Stomach (tissue), 9 donors: ENCODE data around the gene NEIL1. TPM values are rescaled to one million over a fixed set of nuclear protein-coding genes. Genes with fewer than 3 reads are reported as not detected.

Source experiments
- DNase-seq, 2 donors: peaks; one replicate each; pipeline versions ENCODE4 v3.0.0 to v3.0.0-alpha.2; 2013 to 2019
- H3K27ac ChIP-seq, 5 donors: fragments of 200-600 bp in 4 of 5; sonication (generic) in 4 of 5; one replicate each; pipeline ENCODE4 v1.5.1; 2013 to 2019; ENCODE audit warnings: mild to moderate bottlenecking in 1 of 5, moderate library complexity in 1 of 5
- H3K27me3 ChIP-seq, 3 donors: fragments of 200-600 bp; sonication (generic); one replicate each; pipeline ENCODE4 v1.5.1; 2017 to 2019; ENCODE audit warnings: mixed run types in 1 of 3
- H3K36me3 ChIP-seq, 4 donors: fragments of 200-600 bp; sonication (generic); 1 replicate in 3 of 4; 2 replicates in 1 of 4; pipeline ENCODE4 v1.5.1; 2016 to 2019
- H3K4me1 ChIP-seq, 4 donors: fragments of 200-600 bp; sonication (generic); one replicate each; pipeline ENCODE4 v1.5.1; 2016 to 2019
- H3K4me3 ChIP-seq, 4 donors: fragments of 200-600 bp; sonication (generic) in 3 of 4; one replicate each; pipeline ENCODE4 v1.5.1; 2016 to 2019; ENCODE audit warnings: mild to moderate bottlenecking in 1 of 4
- H3K9me3 ChIP-seq, 4 donors: fragments of 200-600 bp; sonication (generic); one replicate each; pipeline ENCODE4 v1.5.1; 2016 to 2019
- EP300 ChIP-seq: sonication (generic); formaldehyde crosslinking; IDR thresholded peaks from one replicate; pipeline ENCODE4 v1.6.1; 2017; ENCODE audit warnings: antibody characterized with exemption
- POLR2A ChIP-seq, 4 donors: fragments of 450-650 bp; IDR thresholded peaks; one replicate each; pipeline ENCODE4 v1.6.1; 2016; ENCODE audit warnings: antibody characterized with exemption in 4 of 4, control low read depth in 2 of 4, mild to moderate bottlenecking in 1 of 4, moderate library complexity in 1 of 4
- POLR2AphosphoS5 ChIP-seq, 3 donors: sonication (generic); formaldehyde crosslinking; IDR thresholded peaks; one replicate each; pipeline ENCODE4 v1.6.1; 2016; ENCODE audit warnings: antibody characterized with exemption in 3 of 3
- WGBS, 5 donors: extraction: QIAGEN DNeasy Blood & Tissue Kit in 3 of 5; methylation state at CpG; one replicate each; pipeline versions ENCODE4 v1.1.5 to v1.1.7; 2013 to 2018; 5-methylcytosine and 5-hydroxymethylcytosine counted together
- intact Hi-C: fragments of 100-400 bp; cut with DNase I; formaldehyde crosslinking; loops from one replicate; pipeline ENCODE4 v1.15.1; 2023; ENCODE audit warnings: low total_unique reads
- polyA plus RNA-seq, 3 donors: library from polyadenylated mRNA; stranded (reverse); fragments of 200-250 nt; gene quantifications; one replicate each; pipeline ENCODE4 v1.2.3, GENCODE V29; 2013
- total RNA-seq, 5 donors: library from RNA; depleted of rRNA; stranded (reverse); fragments of >200 nt; gene quantifications; one replicate each; pipeline versions ENCODE4 v1.1.0 to v1.2.3, GENCODE V29; 2014 to 2016
- TF ChIP-seq, protein P1 (sequence below), 7 experiments: fragments of 450-650 bp in 4 of 7; fragments of 200-600 bp in 3 of 7; sonication (generic) in 3 of 7; IDR thresholded peaks; one replicate each; pipeline ENCODE4 v1.5.1; 2016 to 2019; ENCODE audit warnings: antibody characterized with exemption in 7 of 7, control low read depth in 2 of 7, mild to moderate bottlenecking in 1 of 7
- donor health status: healthy with polysubstance abuse.
- donor health status: Bipolar disorder and iron deficiency.
- donor health status: healthy.

The NEIL1 gene
- total and polyA plus RNA-seq, 8 donors, result 18.2 to 793 (median 35.1) TPM

DNA sequence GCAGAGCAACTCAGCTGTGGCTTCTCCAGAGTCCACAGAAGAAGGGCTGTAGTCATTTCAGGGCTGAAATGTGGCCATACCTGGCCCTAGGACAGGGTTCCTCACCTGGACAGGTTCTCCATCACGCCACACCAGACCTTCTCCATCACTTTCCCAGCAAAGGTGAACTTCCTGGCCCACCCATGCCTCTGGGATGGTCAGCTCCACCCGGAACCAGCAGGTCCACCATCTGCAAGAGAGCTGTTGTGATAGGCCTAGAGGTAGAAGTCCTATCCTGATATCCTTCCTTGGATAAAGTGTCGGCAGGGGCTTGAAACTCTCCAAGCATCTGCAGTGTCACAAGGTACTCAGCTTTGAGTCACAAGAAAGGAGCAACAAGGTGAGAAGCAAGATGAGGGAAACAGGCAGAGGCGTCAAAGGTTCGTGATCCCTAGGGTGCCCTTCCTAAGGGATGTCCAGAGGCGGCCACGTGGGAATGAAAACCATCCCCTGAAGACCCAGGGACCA lies 20.6 kb downstream of the NEIL1 start:
- intact Hi-C loops, result no loop called here
- Histone ChIP-seq H3K36me3 (peaks cover 42 to 78% (median 67%) of the 10 kb centered on the region in 4 donors), H3K4me3 (peak overlapping the region; percentile 82 to 90 (median 88)), H3K4me1 (peaks cover 19 to 30% (median 26%) of the 10 kb centered on the region in 4 donors), H3K27me3 (no peaks in the 10 kb centered on the region), H3K27ac (peak overlapping the region in 4 of 5 donors; percentile 99 to 100 (median 100)), H3K9me3 (no peaks in the 10 kb centered on the region)
- TF ChIP-seq EP300 (no peak), POLR2A (IDR thresholded peaks at IDR 0.05) (no peak), POLR2AphosphoS5 (IDR thresholded peaks at IDR 0.05) (no peak)
- TF ChIP-seq, protein P1, sequence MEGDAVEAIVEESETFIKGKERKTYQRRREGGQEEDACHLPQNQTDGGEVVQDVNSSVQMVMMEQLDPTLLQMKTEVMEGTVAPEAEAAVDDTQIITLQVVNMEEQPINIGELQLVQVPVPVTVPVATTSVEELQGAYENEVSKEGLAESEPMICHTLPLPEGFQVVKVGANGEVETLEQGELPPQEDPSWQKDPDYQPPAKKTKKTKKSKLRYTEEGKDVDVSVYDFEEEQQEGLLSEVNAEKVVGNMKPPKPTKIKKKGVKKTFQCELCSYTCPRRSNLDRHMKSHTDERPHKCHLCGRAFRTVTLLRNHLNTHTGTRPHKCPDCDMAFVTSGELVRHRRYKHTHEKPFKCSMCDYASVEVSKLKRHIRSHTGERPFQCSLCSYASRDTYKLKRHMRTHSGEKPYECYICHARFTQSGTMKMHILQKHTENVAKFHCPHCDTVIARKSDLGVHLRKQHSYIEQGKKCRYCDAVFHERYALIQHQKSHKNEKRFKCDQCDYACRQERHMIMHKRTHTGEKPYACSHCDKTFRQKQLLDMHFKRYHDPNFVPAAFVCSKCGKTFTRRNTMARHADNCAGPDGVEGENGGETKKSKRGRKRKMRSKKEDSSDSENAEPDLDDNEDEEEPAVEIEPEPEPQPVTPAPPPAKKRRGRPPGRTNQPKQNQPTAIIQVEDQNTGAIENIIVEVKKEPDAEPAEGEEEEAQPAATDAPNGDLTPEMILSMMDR (IDR thresholded peaks at IDR 0.05), result peak in 1 of 7 experiments; percentile 60
- DNase-seq, result no peak
- 27 to 43% (median 34%) methylated on average over 7 of the region's 7 CpGs for WGBS, 5 donors

DNA sequence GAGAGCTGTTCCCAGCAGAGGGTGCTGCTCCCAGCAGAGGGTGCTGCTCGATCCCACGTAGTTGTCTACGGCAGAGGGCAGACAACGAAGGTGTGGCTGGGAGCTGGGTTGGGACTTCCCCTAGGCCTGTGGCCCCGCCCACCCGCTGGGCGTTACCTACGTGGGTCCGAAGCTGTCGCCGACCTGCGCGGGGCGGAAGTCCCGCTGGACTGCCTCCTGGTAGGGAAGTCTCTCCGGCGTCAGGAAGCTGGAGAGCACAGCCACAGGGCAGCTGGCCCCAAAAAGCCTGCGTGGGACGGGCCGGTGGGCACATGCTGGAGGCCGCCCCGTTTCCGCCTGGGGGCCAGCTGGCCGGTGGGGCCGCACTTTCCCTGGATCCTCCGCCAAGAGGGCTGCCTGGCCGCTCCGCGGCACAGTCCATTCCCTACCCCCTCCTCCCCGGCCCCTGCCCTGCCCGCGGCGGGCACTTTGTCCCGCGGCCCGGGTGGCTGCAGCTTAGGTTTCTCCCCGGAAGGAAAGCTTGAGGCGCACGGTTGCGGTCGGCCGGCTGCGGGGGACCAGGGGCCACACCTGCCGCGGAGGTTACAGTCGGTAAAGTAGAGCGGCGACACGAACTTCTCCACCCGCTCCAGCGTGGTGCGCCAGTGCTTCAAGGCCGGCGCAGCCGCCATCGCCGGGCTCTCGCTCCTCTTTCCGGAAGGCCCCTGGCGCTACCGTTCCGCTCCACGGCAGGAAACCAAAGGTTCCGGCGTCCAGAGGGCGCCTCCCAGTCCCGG lies 21.3 kb downstream of the NEIL1 start, which contains the start of gene MAN2C1:
MAN2C1 (minus strand) TSS at position 695 of the 776 bp plus-strand sequence; CDS start at position 671, 24 bp downstream.
- peak within 1 kb of the TSS; percentile 82 to 90 (median 88) for H3K4me3 ChIP-seq
- peak within 1 kb of the TSS; percentile 96 to 100 (median 99) for H3K27ac ChIP-seq
- H3K4me1 ChIP-seq, result peaks cover 19 to 30% (median 26%) of the 10 kb centered on the region in 4 donors
- peak; percentile 98 to 99 for DNase-seq
- intact Hi-C loops, result no loop called here
- WGBS, 5 donors, result 0 to 1% (median 0%) methylated on average over 29 to 67 of the region's 67 CpGs
- peak in 2 of 4 donors; percentile 54 to 88 for TF ChIP-seq POLR2A (IDR thresholded peaks at IDR 0.05)
- TF ChIP-seq, protein P1 (IDR thresholded peaks at IDR 0.05), result peak in 4 of 7 experiments; percentile 47 to 82 (median 68)
- TF ChIP-seq POLR2AphosphoS5 (IDR thresholded peaks at IDR 0.05), result peak; percentile 68 to 99 (median 98)
- no peak for TF ChIP-seq EP300
- H3K36me3 ChIP-seq, result peaks cover 45 to 78% (median 67%) of the 10 kb centered on the region in 4 donors
- no peaks in the 10 kb centered on the region for H3K9me3 ChIP-seq
- H3K27me3 ChIP-seq, result no peaks in the 10 kb centered on the region

DNA sequence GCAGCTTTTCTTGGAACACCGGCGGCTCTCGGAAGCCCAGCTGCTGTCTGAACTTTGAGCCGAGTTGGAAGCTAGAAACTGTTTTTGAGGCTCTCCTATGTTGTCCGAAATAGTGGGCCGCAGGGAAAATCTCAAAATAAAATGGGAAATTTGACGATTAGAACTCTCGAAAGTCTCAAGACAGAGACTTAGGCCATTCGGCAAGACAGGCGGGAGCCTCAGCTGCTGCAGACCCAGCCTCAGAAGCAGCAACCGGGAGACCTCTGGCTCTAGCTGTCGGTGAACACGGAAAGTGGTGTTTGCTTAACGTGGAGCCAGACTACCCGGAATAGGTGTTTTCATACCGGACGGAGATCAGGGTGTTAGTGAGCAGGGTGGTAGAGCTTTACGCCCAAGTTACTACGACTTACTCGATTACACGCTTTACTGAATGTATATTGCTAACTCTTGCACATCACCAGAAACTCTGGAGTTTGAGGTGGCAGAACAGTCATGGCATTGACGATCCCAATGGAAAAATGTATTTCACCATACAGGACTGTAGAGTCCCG lies 21.9 kb downstream of the NEIL1 start:
- WGBS, 5 donors, result 2 to 8% (median 3%) methylated on average over 23 of the region's 23 CpGs
- H3K4me3 ChIP-seq, result peak overlapping the region; percentile 82 to 90 (median 88)
- H3K9me3 ChIP-seq, result no peaks in the 10 kb centered on the region
- peaks cover 41 to 78% (median 67%) of the 10 kb centered on the region in 4 donors for H3K36me3 ChIP-seq
- H3K27me3 ChIP-seq, result no peaks in the 10 kb centered on the region
- H3K27ac ChIP-seq, result peak overlapping the region; percentile 96 to 100 (median 99)
- H3K4me1 ChIP-seq, result peaks cover 19 to 30% (median 26%) of the 10 kb centered on the region in 4 donors
- TF ChIP-seq POLR2AphosphoS5 (IDR thresholded peaks at IDR 0.05), result no peak
- TF ChIP-seq, protein P1 (IDR thresholded peaks at IDR 0.05), result no peak
- no peak for TF ChIP-seq EP300
- TF ChIP-seq POLR2A (IDR thresholded peaks at IDR 0.05), result no peak
- DNase-seq, result no peak
- intact Hi-C loops, result no loop called here

DNA sequence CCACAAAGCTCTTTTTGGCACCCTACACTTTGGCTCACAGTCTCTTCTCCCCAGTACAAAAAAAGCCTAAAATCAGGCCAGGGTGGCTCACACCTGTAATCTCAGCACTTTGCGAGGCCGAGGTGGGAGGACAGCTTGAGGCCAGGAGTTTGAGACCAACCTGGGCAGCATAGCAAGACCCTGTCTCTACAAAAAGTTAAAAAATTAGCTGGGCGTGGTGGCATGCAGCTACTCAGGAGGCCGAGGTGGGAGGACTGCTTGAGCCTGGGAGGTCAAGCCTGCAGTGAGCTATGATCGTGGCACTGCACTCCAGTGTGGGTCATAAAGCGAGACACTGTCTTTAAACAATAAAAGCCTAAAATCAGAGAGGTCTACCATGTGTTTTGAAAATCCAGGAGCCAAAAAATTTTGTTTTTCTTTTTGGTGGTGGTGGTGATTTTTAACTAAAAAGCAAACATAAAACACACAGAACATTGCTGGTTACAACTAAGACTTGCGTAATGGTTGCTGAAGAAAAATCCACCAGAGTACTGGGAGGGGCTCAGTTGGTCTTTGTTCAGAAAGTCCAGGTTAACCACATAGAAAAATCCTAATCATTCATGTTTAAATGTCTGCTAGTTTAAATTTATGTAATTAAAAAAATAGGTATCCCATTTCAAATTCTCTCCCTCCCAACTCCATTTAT lies 23.2 kb downstream of the NEIL1 start:
- Histone ChIP-seq H3K36me3 (peaks cover 37 to 78% (median 67%) of the 10 kb centered on the region in 4 donors), H3K9me3 (no peaks in the 10 kb centered on the region), H3K27ac (peak overlapping the region in 3 of 5 donors; percentile 99 to 100 (median 100)), H3K27me3 (no peaks in the 10 kb centered on the region), H3K4me3 (no peak overlapping the region), H3K4me1 (peaks cover 19 to 30% (median 26%) of the 10 kb centered on the region in 4 donors)
- TF ChIP-seq EP300 (no peak), POLR2AphosphoS5 (IDR thresholded peaks at IDR 0.05) (no peak), POLR2A (IDR thresholded peaks at IDR 0.05) (no peak)
- TF ChIP-seq, protein P1 (IDR thresholded peaks at IDR 0.05), result no peak
- DNase-seq, result no peak
- WGBS, 5 donors, result 92 to 96% (median 93%) methylated on average over 7 of the region's 7 CpGs
- intact Hi-C loops, result no loop called here
